Osteocyte (in vitro differentiated cells): ENCODE data around the gene CCDC68. TPM values are rescaled to one million over a fixed set of nuclear protein-coding genes. Genes with fewer than 3 reads are reported as not detected.

ENCODE experiments used
- DNase-seq: peaks from one replicate; pipeline ENCODE4 v3.0.0; 2021; ENCODE audit warnings: mixed read lengths; ENCODE audit not compliant: unreplicated experiment; ENCODE audit errors: extremely low spot score
- H3K27ac Mint-ChIP-seq: one replicate; pipeline ENCODE4 v1.8.0; 2021; ENCODE audit warnings: mild to moderate bottlenecking, mixed read lengths; ENCODE audit not compliant: unreplicated experiment
- H3K27me3 Mint-ChIP-seq: one replicate; pipeline ENCODE4 v1.8.0; 2021; ENCODE audit warnings: mixed read lengths; ENCODE audit not compliant: unreplicated experiment
- H3K36me3 Mint-ChIP-seq: one replicate; pipeline ENCODE4 v1.8.0; 2021; ENCODE audit warnings: mixed read lengths; ENCODE audit not compliant: unreplicated experiment
- H3K4me1 Mint-ChIP-seq: one replicate; pipeline ENCODE4 v1.8.0; 2021; ENCODE audit warnings: mixed read lengths; ENCODE audit not compliant: unreplicated experiment
- H3K4me3 Mint-ChIP-seq: one replicate; pipeline ENCODE4 v1.8.0; 2021; ENCODE audit warnings: mild to moderate bottlenecking, moderate library complexity, mixed read lengths; ENCODE audit not compliant: unreplicated experiment
- H3K9me3 Mint-ChIP-seq: one replicate; pipeline ENCODE4 v1.8.0; 2021; ENCODE audit warnings: mixed read lengths; ENCODE audit not compliant: unreplicated experiment
- CTCF ChIP-seq: fragments of 200-600 bp; sonication (generic); IDR thresholded peaks from 2 replicates; pipeline ENCODE4 v1.5.0; 2021; ENCODE audit warnings: antibody characterized with exemption, mild to moderate bottlenecking, moderate library complexity
- total RNA-seq: library from RNA; stranded (reverse); gene quantifications from 2 replicates; pipeline ENCODE4 v1.2.1, GENCODE V29; 2021

The CCDC68 gene
- total RNA-seq, 1 donor from 2014 or later = not detected

DNA sequence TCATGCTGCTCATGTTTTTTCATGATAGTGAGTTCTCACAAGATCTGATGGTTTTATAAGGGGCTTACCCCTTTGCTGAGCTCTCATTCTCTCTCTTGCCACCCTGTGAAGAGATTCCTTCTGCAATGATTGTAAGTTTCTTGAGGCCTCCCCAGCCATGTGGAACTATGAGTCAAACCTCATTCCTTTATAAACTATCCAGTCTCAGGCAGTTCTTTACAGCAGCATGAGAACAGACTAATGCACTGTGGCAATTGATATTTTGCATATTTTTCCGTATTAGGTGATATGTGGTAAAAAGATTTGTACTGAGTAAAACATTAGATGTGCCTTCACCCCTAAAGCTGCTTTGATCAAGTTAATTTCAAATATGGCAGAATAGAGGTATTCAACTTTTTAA is 82.2 kb downstream of the CCDC68 start:
- TF ChIP-seq CTCF = no peak
- no peak for DNase-seq
- Mint-ChIP-seq H3K36me3 (no peaks in the 10 kb centered on the region), H3K4me3 (no peak overlapping the region), H3K27ac (no peak overlapping the region), H3K9me3 (no peaks in the 10 kb centered on the region), H3K27me3 (peaks cover 19% of the 10 kb centered on the region), H3K4me1 (no peaks in the 10 kb centered on the region)

DNA sequence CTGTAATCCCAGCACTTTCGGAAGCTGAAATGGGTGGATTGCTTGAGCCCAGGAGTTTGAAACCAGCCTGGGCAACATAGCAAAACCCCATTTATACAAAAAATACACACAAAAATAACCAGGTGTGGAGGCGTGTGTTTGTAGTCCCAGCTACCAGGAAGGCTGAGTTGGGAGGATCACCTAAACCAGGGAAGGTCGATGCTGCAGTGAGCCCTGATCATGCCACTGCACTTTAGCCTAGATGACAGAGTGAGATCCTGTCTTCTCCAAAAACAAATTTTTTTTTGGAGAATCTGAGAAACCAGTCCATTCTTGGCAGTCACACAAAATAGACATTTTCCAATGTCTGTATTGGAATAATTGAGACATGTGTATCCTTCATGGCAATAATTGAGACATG is 84.2 kb downstream of the CCDC68 start:
- no peaks in the 10 kb centered on the region for H3K4me1 Mint-ChIP-seq
- no peak overlapping the region for H3K27ac Mint-ChIP-seq
- no peaks in the 10 kb centered on the region for H3K36me3 Mint-ChIP-seq
- H3K9me3 Mint-ChIP-seq = peaks cover 6% of the 10 kb centered on the region
- no peak for DNase-seq
- no peak for TF ChIP-seq CTCF
- H3K27me3 Mint-ChIP-seq = peaks cover 19% of the 10 kb centered on the region
- H3K4me3 Mint-ChIP-seq = no peak overlapping the region

DNA sequence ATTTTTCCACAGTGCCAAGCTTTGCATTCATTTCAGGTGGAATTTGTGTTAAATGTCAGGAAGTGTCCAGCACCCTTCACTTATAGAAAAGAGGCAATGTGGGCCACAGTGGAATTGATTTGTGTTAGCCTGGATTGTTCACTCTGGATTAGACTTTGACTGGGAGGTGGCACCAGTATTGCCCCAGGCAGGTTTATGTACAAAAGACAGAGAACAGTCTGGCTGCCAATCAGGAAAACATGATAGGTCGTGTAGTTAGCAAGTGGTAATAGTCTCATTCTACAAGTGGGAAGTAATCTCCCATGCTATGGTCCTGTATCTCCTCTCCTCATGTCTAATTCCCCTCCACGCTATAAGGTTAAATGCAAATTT is 85.4 kb downstream of the CCDC68 start:
- Mint-ChIP-seq H3K4me3 (no peak overlapping the region), H3K27ac (no peak overlapping the region), H3K27me3 (peaks cover 19% of the 10 kb centered on the region), H3K36me3 (no peaks in the 10 kb centered on the region), H3K4me1 (no peaks in the 10 kb centered on the region), H3K9me3 (peaks cover 7% of the 10 kb centered on the region)
- DNase-seq = no peak
- TF ChIP-seq CTCF = no peak

DNA sequence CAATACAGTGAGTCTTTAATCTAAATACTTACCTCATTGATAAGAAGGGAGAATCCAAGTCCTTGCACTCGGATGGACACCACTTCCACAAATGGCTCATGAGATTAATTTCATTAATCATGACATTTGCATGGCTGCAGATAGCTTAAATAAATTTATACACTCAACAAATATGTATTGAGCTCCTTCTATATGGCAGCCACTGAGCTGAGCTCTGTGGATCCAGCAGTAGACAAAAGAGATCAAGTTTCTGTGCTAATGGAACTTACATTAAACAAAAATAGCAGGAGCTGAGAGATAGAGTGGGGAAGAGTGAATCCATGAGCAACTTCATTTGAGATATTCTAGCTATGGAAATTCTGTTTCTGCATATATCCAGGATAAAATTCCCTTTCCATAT is 86.6 kb downstream of the CCDC68 start:
- Mint-ChIP-seq H3K36me3 (no peaks in the 10 kb centered on the region), H3K4me1 (no peaks in the 10 kb centered on the region), H3K27me3 (peaks cover 21% of the 10 kb centered on the region), H3K4me3 (no peak overlapping the region), H3K9me3 (peaks cover 7% of the 10 kb centered on the region), H3K27ac (no peak overlapping the region)
- no peak for DNase-seq
- TF ChIP-seq CTCF = no peak

GRCh38 chr18:54871231-54871630 is 88.0 kb downstream of the CCDC68 start:
- TF ChIP-seq CTCF = no peak
- no peaks in the 10 kb centered on the region for H3K36me3 Mint-ChIP-seq
- peaks cover 7% of the 10 kb centered on the region for H3K9me3 Mint-ChIP-seq
- no peak overlapping the region for H3K27ac Mint-ChIP-seq
- H3K27me3 Mint-ChIP-seq = peaks cover 21% of the 10 kb centered on the region
- no peaks in the 10 kb centered on the region for H3K4me1 Mint-ChIP-seq
- DNase-seq = no peak
- H3K4me3 Mint-ChIP-seq = no peak overlapping the region
